Stimulated activated CD4-positive, alpha-beta T cell treated with anti-CD3 and anti-CD28 coated beads, Interleukin-2, amount 100 ng/mL, for 4 hours (primary cell): ENCODE results near the gene NNMT.

Source experiments
- DNase-seq: peaks from one replicate; pipeline ENCODE4 v3.0.0-alpha.2; 2020; ENCODE audit warnings: low read depth

The NNMT gene

DNA sequence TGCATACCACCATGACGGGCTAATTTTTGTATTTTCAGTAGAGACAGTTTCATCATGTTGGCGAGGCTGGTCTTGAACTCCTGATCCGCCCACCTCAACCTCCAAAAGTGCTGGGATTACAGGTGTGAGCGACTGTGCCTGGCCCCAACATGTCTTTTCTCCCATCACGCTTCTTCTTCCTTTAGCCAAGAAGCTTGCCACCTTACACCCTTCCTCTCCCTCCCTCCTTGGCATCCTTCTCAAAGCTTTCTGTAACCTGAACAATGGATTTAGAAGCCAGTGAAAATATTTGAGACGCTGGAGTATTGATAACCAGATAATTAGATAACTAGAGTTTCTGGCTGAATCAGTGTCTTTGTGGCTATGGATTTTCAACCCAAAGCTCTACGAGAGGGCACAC is 11.3 kb upstream of the NNMT start:
- DNase-seq: no peak

DNA sequence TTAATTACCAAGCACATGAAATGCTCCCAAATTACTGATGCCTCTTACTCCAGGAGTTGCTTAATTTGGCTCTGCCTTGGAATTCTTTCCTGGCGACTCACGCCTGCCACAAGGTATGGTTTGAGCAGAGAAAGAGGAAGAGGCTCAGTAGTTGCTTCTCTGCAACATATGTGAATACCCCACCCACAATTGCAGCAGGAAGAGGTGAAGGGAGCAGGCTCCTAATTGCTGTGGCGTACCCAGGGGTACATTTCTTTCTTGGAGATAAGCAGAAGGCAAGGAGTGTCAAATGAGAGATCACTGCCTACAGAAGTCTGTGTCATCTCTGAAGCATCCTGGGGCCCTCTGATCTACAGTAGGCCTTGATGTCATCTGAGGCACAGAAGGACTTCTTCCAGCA is 10.6 kb upstream of the NNMT start:
- DNase-seq: no peak

DNA sequence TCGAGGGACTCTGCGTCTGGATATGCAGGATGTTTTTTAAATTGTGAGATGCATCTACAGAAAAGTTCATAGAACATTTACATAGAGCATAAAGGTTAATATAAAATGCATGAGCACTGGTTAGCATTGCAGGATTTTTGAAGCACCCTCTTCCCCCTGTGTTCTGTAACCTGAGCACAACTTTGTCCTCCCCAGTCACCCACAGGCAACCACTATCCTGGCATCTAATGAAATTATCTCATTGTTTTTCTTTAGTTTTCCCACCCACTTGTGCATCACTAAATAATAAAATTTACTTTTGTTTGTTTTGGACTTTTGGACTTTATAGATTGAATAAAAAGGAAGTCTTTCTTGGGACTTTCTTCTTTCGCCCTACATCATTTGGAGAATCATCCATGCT is 10.0 kb upstream of the NNMT start:
- no peak for DNase-seq

DNA sequence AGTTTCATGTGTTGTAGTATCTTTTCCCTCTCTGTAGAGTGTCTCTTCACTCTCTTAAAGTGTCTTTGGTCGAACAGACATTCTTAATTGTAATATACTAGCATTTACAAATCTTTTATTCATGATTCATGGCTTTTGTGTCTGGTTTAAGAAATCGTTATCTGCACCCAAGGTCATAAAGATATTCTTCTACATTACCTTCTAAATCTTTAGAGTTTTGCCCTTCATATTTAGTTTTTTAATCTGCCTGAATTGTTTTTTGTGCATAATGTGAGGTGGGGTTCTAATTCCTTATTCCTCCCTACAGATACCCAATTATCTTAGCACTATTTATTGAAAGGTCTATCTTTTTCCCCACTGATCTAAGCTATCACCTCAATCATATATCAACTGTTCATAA is 9.0 kb upstream of the NNMT start:
- no peak for DNase-seq

DNA sequence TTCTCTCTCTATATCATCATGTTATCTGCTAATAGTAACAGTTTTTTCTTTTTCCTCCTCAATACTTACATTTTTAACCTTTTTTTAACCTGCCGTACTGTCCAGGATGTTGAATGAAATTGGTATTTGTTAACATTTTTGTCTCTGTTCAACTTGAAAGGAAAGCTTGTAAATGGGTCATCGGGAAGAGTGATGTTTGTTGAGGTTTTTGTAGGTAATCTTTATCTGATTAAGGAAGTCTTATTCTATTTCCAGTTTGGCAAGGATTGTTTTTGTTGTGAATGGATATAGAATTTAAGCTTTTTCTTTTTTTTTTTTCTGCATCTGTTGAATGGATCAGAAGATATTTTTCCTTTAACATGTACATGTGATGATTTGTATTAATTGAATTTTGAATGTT is 8.1 kb upstream of the NNMT start:
- no peak for DNase-seq

GRCh38 chr11:114289779-114290178 is 6.4 kb upstream of the NNMT start:
- no peak for DNase-seq

DNA sequence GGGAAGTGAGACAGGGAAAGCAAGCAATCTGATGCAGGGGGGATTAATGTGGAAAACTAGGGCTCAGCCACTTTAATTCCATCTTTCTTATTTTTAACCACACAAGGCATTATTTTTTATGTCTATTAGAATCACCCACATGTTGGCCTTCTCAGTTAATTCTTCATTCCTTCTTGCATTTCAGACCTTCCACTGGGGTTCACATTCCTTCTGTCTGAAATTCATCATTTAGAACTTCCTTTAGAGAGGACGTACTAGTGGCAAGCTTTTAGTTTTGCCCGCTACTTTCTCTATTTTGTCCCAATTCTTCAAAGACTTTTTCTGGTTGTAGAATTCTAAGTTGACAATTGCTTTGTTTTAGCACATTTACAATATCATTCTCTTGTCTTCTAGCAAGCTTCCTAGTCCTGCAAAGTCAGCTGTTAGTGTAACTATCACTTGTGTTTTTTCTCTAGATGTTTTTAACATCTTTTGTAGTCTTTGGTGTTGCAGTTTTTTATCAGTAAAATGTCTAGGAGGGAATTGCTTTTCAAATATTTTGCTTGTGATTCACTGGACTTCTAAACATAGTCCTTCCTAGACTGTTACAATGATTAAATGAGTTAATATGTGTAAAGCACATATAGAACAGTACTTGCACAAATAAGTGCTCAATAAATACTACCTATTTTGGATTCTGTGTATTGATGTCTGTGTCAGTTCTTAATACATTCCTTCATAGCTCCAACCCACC is 5.5 kb upstream of the NNMT start:
- no peak for DNase-seq

DNA sequence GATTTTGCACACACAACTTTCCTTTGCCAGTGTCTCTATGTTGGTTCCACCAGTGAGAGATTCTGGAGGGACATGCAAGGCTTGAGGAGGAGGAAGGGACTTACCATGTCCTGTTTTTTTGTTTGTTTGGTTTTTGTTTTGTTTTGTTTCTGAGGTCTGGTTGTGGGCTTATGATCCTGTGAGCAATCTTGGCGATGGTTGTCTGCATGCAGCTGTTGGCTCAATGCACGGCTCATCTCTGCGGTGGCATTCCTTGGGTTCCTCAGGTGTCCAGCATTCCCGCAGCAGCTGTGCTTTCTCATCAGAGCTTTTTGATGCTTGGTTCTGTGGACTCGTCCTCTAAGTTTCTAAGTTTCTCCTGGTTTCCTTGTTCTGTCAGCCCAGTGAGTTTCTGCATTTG is 4.8 kb upstream of the NNMT start:
- DNase-seq: no peak

- DNase-seq: no peak
Observed at GRCh38 chr11:114291842-114292680, 4.1 kb upstream of the NNMT start.

DNA sequence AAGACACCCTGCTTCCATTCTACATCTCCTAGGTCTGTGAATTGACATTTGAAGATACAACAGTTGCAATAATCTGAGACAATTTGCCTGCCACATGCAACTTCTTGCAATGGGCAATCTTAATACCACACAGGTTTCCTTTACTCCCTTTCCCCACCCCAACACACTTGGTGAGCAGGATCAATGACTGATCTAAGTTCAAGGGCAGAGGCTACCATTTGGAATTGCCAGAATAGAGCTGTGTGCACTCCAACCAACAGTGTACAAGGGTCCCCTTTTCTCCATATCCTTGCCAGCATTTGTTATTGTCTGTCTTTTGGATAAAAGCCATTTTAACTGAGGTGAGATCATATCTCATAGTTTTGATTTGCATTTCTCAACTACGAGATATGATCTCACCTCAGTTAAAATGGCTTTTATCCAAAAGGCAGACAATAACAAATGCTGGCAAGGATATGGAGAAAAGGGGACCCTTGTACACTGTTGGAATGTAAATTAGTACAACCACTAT is 2.9 kb upstream of the NNMT start:
- DNase-seq: no peak

- no peak for DNase-seq
Observed at GRCh38 chr11:114296605-114297372, 590 bp downstream of the NNMT start.

DNA sequence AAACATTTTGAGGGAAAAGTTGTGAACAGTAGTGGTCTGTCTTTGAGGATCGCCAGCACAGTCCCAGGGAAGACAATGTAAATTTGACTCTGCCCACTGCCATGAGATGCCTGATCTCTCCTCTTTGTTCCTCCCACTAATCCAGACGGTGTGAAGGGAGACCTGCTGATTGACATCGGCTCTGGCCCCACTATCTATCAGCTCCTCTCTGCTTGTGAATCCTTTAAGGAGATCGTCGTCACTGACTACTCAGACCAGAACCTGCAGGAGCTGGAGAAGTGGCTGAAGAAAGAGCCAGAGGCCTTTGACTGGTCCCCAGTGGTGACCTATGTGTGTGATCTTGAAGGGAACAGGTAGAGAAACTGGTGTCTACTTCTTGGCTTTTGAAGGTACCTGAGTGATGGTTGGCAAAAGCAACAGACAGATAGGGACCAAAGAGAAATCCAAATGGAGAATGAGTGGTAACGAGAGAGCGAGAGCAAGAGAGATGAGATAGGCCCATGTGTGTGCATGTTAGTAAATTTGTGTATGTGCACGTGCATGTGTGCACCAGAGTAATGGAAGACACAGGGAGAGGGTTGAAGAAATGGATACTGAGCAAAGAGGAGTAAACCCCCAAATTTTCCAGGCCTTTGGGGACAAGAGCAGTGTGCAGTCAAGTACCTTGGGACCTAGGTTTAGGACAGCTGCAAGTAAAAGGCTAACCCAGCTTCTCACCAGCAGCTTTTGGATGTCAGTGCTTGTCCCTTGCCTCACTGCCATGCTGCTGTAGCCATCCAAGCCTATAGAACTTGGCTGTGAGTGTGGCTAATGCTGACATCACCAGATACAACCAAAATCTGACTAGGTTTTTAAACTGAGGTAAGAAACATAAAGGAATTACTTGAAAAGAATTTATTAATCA is 1.9 kb downstream of the NNMT start:
- no peak for DNase-seq

DNA sequence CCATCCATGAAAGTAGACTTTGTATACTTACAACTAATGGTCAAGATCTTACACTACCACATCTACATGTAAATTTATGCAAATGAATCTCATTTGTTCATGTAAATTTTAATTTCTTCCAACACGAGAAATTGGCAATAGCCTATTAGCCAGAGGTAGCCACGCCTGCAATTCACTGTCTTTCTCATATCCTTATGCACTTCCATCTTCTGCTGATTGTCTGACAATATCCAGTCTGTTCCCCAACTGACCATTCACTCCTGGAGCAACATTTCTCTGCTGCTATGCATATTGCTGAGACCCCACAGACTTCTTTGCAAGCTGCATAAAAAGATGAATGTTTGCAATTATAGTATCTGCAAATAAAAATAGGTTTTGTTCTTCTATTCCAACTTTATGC is 2.5 kb downstream of the NNMT start:
- no peak for DNase-seq

DNA sequence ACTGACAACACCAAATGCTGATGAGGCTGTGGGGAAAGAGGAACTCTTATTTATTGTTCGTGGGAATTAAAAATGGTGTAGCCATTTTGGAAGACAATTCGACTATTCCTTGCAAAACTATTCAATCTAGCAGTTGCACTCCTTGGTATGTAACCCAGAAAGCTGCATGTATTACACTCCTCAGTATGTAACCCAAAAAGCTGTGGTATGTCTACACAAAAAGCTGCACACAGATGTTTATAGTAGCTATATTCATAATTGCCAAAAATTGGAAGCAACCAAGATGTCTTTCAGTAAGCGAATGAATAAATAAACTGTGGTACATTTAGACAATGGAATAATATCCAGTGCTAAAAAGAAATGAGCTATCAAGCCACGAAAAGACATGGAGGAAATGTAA is 4.9 kb downstream of the NNMT start:
- no peak for DNase-seq

DNA sequence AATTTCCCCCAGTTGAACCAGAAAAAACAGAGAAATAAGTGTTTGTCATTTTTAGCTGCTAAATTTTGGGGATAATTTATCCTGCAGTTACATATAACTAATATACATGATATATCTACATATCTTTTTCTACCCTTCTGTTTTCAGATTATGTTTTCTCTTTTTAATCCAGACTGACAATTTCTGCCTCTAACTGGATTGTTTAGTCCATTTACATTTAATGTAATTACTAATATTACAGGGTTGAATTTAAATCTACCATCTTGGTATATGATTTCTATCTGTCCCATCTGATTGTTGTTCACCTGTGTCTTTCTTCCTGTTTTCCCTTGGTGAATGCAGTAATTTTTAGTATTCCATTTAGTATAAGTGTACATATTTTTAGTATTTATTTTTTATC is 5.7 kb downstream of the NNMT start:
- DNase-seq: no peak

DNA sequence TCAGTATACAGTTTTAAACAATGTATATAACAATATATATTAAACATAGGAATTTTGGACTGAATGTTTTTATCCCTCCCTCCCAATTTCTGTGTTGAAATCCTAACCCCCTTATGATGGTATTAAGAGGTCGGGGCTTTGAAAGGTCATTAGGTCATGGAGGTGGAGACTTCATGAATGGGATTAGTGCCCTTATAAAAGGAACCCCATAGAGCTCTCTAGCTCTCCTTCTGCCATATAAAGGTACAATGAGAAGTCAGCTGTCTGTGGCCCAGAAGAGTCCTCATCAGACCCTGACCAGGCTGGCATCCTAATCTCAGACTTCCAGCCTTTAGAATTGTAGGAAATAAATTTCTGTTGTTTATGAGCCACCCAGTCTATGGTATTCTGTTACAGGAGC is 6.5 kb downstream of the NNMT start:
- DNase-seq: no peak

- DNase-seq: no peak
Observed at GRCh38 chr11:114304065-114304464, 7.9 kb downstream of the NNMT start.

- no peak for DNase-seq
Observed at GRCh38 chr11:114304969-114305368, 8.8 kb downstream of the NNMT start.

- no peak for DNase-seq
Observed at GRCh38 chr11:114307524-114308203, 11.5 kb downstream of the NNMT start.

DNA sequence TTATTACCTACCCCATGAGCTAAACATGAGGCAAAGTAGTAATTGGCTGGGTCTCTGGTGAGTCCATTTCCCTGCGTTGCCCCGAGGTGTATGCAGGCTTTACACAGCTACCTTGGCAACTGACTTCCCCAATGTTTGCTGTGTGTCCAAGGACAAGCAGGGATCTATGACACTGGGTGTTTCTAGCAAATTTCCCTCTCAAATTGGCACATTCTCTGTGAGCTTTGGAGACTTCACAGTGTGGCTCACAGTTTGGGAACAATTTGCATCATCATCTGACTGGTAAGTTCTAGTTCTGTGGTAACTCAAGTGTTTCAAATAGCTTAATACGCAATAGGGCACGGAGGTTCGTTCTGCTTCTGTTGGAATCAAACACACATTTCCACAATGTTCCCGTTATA is 12.5 kb downstream of the NNMT start:
- no peak for DNase-seq

- DNase-seq: no peak
Observed at GRCh38 chr11:114309517-114309916, 13.3 kb downstream of the NNMT start.
